Panc1 (cell line): ENCODE measurements around the gene GPR141. TPM values are rescaled to one million over a fixed set of nuclear protein-coding genes. Genes with fewer than 3 reads are reported as not detected.
"Not testable (repeated sequence)": the region's sequence is repeated elsewhere in the genome, so short reads cannot be mapped to it uniquely, and the experiment has no call there.

ENCODE experiments used
- ATAC-seq: fragments of 200-7000 bp; cut with Tn5 transposase; 2 replicates; pipeline ENCODE4 v1.9.1; 2020; ENCODE audit warnings: mild to moderate bottlenecking, moderate library complexity
- BruUV-seq: library from RNA; stranded (reverse); fragments of 400-500 nt; replicated peaks from 2 replicates; lab custom pipeline; 2021; lab: Mats Ljungman, UMichigan
- CTCF ChIA-PET: fragments of 300-600 bp; sonication (Branson Sonifier 250); formaldehyde crosslinking; loops from one replicate; lab custom pipeline; 2022; ENCODE audit warnings: antibody characterized with exemption; lab: Charles Lee
- POLR2A ChIA-PET: fragments of 300-600 bp; sonication (Branson Sonifier 250); formaldehyde crosslinking; loops from one replicate; lab custom pipeline; 2022; ENCODE audit warnings: antibody characterized with exemption; lab: Charles Lee
- DNase-seq: peaks from one replicate; pipeline ENCODE4 v3.0.0-alpha.2; 2010; ENCODE audit warnings: low read depth, low spot score
- H3K27ac ChIP-seq: 2 replicates; pipeline ENCODE4 v1.5.1; 2011; ENCODE audit warnings: mild to moderate bottlenecking, low read length, inconsistent platforms
- H3K27me3 ChIP-seq: fragments of 200-500 bp; sonication (Bioruptor generic); 2 replicates; pipeline ENCODE4 v1.6.0; 2014; ENCODE audit warnings: low read length, inconsistent platforms; ENCODE audit not compliant: control insufficient read depth, insufficient read depth
- H3K36me3 ChIP-seq: fragments of 200-500 bp; sonication (Bioruptor generic); 2 replicates; pipeline ENCODE4 v1.5.1; 2014; ENCODE audit warnings: inconsistent platforms, mild to moderate bottlenecking, low read length, moderate library complexity; ENCODE audit not compliant: control insufficient read depth, insufficient read depth
- H3K4me1 ChIP-seq: 2 replicates; pipeline ENCODE4 v1.5.1; 2011; ENCODE audit warnings: inconsistent platforms, mild to moderate bottlenecking, low read length, moderate library complexity; ENCODE audit not compliant: control insufficient read depth, insufficient read depth
- H3K4me3 ChIP-seq, 2 experiments: 2 replicates each; pipeline ENCODE4 v1.5.1; 2011 to 2012; ENCODE audit warnings: low read depth in 2 of 2, low read length in 2 of 2, mild to moderate bottlenecking in 2 of 2, inconsistent platforms in 1 of 2, moderate library complexity in 1 of 2
- H3K9me3 ChIP-seq: fragments of 200-500 bp; sonication (Bioruptor generic); 2 replicates; pipeline ENCODE4 v1.5.1; 2014; ENCODE audit warnings: low read depth, mild to moderate bottlenecking, inconsistent platforms, low read length, moderate library complexity; ENCODE audit not compliant: control insufficient read depth, insufficient read depth
- POLR2AphosphoS5 ChIP-seq: IDR thresholded peaks from 2 replicates; pipeline ENCODE4 v1.6.1; 2012; ENCODE audit warnings: mild to moderate bottlenecking, low read depth, low read length, moderate library complexity
- SIN3A ChIP-seq: IDR thresholded peaks from 2 replicates; pipeline ENCODE4 v1.6.1; 2012; ENCODE audit warnings: low read depth, mild to moderate bottlenecking, low read length, moderate library complexity, borderline replicate concordance; ENCODE audit not compliant: insufficient read depth
- TCF7L2 ChIP-seq: IDR thresholded peaks from 2 replicates; pipeline ENCODE4 v1.6.1; 2011; ENCODE audit warnings: mild to moderate bottlenecking, low read depth, low read length, inconsistent platforms
- in situ Hi-C: cut with HindIII; loops from 2 replicates; pipeline ENCODE4 v1.10.0; 2016; ENCODE audit warnings: low sequenced_read_pairs, low pct_unique_long_range_greater_than_20kb
- intact Hi-C: fragments of 100-400 bp; cut with micrococcal nuclease; formaldehyde crosslinking; loops from one replicate; pipeline ENCODE4 v1.10.0; 2022; ENCODE audit not compliant: unreplicated experiment
- total RNA-seq: library from RNA; stranded (reverse); gene quantifications from one replicate; pipeline ENCODE4 v1.2.1, GENCODE V29; 2021; ENCODE audit not compliant: unreplicated experiment
- TF ChIP-seq, protein P1 (sequence below): fragments of 450-650 bp; IDR thresholded peaks from 2 replicates; pipeline ENCODE4 v1.5.1; 2017; ENCODE audit warnings: mild to moderate bottlenecking
- TF ChIP-seq, protein P2 (sequence below), 2 experiments: IDR thresholded peaks; 2 replicates each; pipeline ENCODE4 v1.6.1; 2011 to 2012; ENCODE audit warnings: low read depth in 2 of 2, control low read depth in 1 of 2, low read length in 1 of 2, mild to moderate bottlenecking in 1 of 2, moderate library complexity in 1 of 2; ENCODE audit not compliant: insufficient read depth in 1 of 2

The GPR141 gene
- total RNA-seq, 1 experiment from 2014 or later = not detected

DNA sequence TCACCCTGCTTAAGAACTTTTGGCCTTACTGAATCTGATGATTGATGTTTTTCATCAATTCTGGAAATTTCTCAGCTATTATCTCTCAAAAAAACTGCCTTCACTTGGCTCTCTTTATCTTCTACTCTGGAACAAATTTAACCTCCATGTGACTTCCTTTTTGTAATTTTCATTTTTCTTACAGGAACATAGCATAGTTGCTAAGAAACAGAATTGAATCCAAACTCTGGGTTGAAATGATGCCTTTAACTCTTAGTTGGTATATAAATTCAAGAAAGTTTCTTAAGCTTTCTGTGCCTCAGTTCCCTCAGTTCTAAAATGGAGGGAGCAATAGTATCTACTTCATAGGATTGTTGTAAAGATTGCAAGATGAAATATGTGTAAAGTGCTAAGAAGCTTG is 19.8 kb downstream of the GPR141 start:
- POLR2A ChIA-PET = no interaction called here
- TF ChIP-seq, protein P1, sequence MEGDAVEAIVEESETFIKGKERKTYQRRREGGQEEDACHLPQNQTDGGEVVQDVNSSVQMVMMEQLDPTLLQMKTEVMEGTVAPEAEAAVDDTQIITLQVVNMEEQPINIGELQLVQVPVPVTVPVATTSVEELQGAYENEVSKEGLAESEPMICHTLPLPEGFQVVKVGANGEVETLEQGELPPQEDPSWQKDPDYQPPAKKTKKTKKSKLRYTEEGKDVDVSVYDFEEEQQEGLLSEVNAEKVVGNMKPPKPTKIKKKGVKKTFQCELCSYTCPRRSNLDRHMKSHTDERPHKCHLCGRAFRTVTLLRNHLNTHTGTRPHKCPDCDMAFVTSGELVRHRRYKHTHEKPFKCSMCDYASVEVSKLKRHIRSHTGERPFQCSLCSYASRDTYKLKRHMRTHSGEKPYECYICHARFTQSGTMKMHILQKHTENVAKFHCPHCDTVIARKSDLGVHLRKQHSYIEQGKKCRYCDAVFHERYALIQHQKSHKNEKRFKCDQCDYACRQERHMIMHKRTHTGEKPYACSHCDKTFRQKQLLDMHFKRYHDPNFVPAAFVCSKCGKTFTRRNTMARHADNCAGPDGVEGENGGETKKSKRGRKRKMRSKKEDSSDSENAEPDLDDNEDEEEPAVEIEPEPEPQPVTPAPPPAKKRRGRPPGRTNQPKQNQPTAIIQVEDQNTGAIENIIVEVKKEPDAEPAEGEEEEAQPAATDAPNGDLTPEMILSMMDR = no peak
- TF ChIP-seq, protein P2, sequence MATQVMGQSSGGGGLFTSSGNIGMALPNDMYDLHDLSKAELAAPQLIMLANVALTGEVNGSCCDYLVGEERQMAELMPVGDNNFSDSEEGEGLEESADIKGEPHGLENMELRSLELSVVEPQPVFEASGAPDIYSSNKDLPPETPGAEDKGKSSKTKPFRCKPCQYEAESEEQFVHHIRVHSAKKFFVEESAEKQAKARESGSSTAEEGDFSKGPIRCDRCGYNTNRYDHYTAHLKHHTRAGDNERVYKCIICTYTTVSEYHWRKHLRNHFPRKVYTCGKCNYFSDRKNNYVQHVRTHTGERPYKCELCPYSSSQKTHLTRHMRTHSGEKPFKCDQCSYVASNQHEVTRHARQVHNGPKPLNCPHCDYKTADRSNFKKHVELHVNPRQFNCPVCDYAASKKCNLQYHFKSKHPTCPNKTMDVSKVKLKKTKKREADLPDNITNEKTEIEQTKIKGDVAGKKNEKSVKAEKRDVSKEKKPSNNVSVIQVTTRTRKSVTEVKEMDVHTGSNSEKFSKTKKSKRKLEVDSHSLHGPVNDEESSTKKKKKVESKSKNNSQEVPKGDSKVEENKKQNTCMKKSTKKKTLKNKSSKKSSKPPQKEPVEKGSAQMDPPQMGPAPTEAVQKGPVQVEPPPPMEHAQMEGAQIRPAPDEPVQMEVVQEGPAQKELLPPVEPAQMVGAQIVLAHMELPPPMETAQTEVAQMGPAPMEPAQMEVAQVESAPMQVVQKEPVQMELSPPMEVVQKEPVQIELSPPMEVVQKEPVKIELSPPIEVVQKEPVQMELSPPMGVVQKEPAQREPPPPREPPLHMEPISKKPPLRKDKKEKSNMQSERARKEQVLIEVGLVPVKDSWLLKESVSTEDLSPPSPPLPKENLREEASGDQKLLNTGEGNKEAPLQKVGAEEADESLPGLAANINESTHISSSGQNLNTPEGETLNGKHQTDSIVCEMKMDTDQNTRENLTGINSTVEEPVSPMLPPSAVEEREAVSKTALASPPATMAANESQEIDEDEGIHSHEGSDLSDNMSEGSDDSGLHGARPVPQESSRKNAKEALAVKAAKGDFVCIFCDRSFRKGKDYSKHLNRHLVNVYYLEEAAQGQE (IDR thresholded peaks at IDR 0.05; ENCODE audit: insufficient read depth in 1 of 2, low read depth in 2 of 2, low read length in 1 of 2) = no peak
- TF ChIP-seq SIN3A (no peak), TCF7L2 (no peak), POLR2AphosphoS5 (no peak)

DNA sequence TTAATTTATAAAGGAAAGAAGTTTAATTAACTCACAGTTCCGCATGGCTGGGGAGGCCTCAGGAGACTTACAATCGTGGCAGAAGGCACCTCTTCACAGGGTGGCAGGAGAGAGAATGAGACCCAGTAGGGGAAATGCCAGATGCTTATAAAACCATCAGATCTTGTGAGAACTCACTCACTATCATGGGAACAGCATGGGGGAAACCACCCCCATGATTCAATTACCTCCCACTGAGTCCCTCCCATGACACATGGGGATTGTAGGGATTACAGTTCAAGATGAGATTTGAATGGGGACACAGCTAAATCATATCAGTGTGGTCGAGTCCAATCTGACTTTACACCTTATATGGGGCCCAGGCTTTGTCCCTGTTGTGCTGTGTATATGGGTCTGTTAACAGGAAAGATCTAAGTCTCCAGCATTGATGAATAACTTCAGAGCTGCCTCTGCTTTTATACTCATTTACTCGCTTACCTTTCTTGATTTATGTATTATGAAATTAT is 20.8 kb downstream of the GPR141 start:
- H3K4me1 ChIP-seq, intact Hi-C loops, H3K36me3 ChIP-seq, H3K27ac ChIP-seq, CTCF ChIA-PET, ATAC-seq, DNase-seq, BruUV-seq, H3K27me3 ChIP-seq, H3K4me3 ChIP-seq, H3K9me3 ChIP-seq, in situ Hi-C loops, POLR2A ChIA-PET: not testable (repeated sequence)

More for the DNA sequence above, 19.8 kb downstream of the GPR141 start:
- Histone ChIP-seq H3K36me3 (no peaks in the 10 kb centered on the region), H3K9me3 (no peaks in the 10 kb centered on the region), H3K27me3 (no peaks in the 10 kb centered on the region), H3K4me3 (no peak overlapping the region), H3K4me1 (no peaks in the 10 kb centered on the region), H3K27ac (no peak overlapping the region)
- intact Hi-C loops (no loop called here), in situ Hi-C loops (no loop called here)
- DNase-seq (no peak), ATAC-seq (no peak)
- CTCF ChIA-PET = no interaction called here
- no TSS peak for BruUV-seq

DNA sequence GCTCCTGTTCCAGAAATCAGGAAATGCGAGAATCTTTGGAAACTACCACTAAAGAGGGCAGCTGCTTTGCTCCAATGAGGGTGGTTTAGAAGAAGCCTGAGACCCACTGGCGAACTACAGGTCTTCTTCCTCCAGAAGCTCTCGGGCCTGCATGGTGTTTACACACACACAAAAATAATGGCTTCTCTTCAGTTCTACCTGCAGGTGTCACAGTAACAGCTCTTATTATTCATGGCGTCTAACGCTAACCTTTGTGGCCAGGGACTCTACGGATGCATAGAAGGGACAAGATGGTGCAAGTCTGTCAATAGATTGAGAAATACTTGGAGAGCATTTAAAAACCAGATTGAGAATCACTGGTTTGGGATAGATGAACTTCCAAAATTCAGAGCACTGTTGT is 22.4 kb downstream of the GPR141 start:
- no TSS peak for BruUV-seq
- TF ChIP-seq, protein P2 (IDR thresholded peaks at IDR 0.05; ENCODE audit: insufficient read depth in 1 of 2, low read depth in 2 of 2, low read length in 1 of 2) = no peak
- TF ChIP-seq SIN3A (no peak), POLR2AphosphoS5 (no peak), TCF7L2 (no peak)
- TF ChIP-seq, protein P1 = no peak
- in situ Hi-C loops (no loop called here), intact Hi-C loops (no loop called here)
- ATAC-seq = no peak
- Histone ChIP-seq H3K27me3 (no peaks in the 10 kb centered on the region), H3K4me3 (no peak overlapping the region), H3K9me3 (no peaks in the 10 kb centered on the region), H3K4me1 (no peaks in the 10 kb centered on the region), H3K36me3 (no peaks in the 10 kb centered on the region), H3K27ac (no peak overlapping the region)
- ChIA-PET CTCF (no interaction called here), POLR2A (no interaction called here)
- no peak for DNase-seq
